Breast epithelium (tissue), 3 donors: ENCODE results near the gene TMEM164.

Experiments
- CTCF ChIP-seq, 3 donors: fragments of 450-650 bp; IDR thresholded peaks; one replicate each; pipeline ENCODE4 v1.5.1; 2016 to 2017; ENCODE audit warnings: antibody characterized with exemption in 3 of 3, mild to moderate bottlenecking in 3 of 3, moderate library complexity in 3 of 3
- POLR2A ChIP-seq: fragments of 450-650 bp; IDR thresholded peaks from one replicate; pipeline ENCODE4 v1.6.1; 2016; ENCODE audit warnings: antibody characterized with exemption, mild to moderate bottlenecking, moderate library complexity
- POLR2AphosphoS5 ChIP-seq, 3 donors: sonication (generic); formaldehyde crosslinking; IDR thresholded peaks; one replicate each; pipeline ENCODE4 v1.6.1; 2017; ENCODE audit warnings: antibody characterized with exemption in 3 of 3

GRCh38 chrX:110194977-110195376, 192.1 kb downstream of the TMEM164 start:
- TF ChIP-seq POLR2A: no peak
- TF ChIP-seq CTCF (IDR thresholded peaks at IDR 0.05): no peak
- TF ChIP-seq POLR2AphosphoS5 (IDR thresholded peaks at IDR 0.05): no peak
